Hematopoietic multipotent progenitor cell treated with erythropoietin and hydrocortisone succinate and interleukin-3 and kit ligand, for 4 days (in vitro differentiated cells): ENCODE data around the gene B3GALT4.
A peak's percentile ranks its signal among the peaks of the same experiment; 100 is the strongest.

Experiments
- DNase-seq: peaks from one replicate; pipeline ENCODE4 v3.0.0-alpha.2; 2015

The B3GALT4 gene

GRCh38 chr6:33315793-33316602 is 39.1 kb downstream of the B3GALT4 start:
- no peak for DNase-seq

DNA sequence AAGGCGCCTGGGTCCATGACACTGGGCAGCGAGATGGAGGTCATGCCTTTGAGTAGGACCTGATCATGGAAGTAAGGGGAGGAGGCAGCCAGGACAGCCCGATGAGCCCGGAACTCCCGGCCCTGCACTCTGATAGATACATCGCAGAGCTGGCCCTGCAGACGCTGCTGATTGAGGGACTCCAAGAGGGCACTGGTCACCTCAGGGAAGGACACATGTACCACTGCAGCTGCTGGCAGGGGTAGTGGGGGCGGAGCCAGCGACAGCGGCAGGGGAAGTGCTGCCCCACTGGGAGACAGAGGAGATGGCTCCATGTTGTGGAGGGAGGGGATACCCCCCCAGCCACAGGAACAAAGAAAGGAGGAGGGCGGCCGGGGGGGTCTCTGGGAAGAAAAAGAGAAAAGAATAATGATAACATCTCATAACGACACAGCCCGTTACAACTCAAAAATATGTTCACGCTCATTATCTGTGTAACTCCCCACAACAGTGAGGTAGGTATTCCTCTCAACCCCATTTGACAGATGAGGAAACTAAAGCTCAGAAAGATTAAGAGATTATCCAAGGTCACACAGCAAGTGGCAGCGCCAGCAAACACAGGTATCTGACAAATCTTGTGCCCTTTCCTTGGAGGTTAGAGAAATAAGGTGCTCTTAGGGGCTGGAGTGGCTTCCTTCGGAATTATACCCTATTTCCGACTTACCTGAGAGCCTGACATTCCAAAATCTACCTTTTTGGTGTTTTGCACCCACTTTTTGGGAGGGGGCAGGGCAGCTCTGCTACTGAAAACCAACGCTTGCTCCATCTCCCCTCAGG is 39.9 kb downstream of the B3GALT4 start:
- peak; percentile 41 for DNase-seq

- no peak for DNase-seq
Measured at GRCh38 chr6:33317419-33317668, 40.4 kb downstream of the B3GALT4 start.

GRCh38 chr6:33317669-33318425 is 40.9 kb downstream of the B3GALT4 start, which contains the start of gene ZBTB22:
TSS of gene ZBTB22 (minus strand) at chr6:33317744. CDS start at chr6:33316916, 828 bp downstream.
- peak; percentile 100 for DNase-seq

DNA sequence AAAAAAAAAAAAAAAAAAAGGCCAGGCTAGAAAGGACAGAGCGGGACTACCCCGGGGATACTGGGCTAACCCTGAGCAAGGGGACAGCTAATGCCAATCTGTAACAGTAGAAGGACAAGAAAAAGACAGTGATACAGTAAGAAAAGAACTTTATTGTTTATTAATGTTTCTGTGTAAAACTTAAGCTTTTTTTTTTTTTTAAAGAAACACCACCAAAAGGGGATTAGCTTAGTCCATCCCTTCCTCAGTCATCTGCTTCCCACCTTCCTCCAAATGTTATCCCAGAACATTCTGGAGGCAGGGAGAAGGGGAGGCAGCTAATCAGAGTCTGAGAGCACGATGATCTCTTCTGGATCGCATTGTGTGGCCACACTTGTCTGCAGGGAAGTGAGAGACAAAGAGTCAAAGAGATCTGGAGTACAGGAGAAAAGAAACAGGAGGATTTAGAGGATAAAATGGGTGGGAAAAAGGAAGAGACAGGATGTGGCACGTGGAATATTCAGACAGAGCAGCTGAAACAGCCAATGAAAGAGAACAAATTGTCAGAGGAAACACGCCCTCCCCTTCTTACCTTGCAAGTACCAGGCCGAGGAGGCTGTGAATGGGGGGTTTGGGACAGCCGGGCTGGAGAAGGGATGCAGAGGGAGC is 41.6 kb downstream of the B3GALT4 start:
- no peak for DNase-seq

DNA sequence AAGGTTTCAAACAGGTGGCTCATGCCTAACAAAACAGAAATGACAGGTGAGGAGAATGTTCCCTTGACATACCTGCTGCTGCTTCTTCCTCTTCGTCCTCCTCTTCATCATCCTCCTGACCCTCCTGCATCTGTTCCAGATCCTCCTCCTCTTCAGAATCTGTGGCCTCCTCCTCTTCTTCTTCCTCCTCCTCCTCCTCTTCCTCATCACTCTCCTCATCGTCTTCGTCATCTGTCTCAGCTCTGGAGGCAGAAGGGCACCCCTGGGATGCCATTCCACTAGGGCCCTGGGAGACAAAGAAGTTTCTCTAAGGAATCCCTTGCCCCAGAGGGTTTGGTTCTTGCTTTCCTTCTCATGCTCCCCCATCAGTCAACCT is 43.0 kb downstream of the B3GALT4 start:
- no peak for DNase-seq

DNA sequence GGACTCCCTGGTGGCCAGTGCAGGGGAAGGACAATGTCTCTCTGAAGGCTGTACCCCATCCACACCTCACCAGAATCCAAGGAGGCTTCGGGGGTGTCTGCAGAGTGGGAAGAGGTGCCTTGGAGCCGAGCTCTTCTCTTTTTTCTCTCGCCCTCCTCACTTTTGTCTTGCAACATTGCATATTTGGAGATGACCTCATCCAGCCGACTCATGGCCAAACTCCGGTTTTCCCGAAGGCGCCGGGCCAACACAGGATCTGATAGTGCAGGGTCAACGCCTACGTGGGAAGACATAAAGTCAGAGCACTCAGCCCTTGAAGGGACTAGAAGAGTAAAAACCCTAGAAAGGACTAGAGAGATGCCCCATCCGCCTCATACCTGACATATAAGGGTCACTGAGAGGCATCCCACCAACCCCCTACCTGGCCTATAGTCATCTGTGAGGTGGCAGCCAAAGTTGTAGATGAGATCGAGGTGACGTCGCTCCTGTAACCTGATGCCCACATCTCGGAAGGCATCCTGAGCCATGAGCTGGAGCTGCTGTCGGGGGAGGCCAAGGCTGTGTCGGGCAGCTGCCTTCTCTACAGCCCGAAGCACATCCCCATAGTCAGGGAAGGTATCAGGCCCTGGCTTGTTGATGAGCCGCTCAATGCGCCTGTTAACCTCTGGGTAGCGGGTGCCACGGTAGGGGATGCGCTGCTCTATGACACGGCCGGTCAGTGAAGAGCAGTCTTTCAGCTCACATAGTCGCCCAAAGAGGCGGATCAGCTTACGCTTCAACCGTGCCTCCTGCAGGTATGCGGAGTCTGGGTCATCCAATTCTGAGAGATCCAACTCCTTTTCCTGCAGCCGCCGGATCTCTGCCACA is 43.6 kb downstream of the B3GALT4 start:
- DNase-seq: no peak

DNA sequence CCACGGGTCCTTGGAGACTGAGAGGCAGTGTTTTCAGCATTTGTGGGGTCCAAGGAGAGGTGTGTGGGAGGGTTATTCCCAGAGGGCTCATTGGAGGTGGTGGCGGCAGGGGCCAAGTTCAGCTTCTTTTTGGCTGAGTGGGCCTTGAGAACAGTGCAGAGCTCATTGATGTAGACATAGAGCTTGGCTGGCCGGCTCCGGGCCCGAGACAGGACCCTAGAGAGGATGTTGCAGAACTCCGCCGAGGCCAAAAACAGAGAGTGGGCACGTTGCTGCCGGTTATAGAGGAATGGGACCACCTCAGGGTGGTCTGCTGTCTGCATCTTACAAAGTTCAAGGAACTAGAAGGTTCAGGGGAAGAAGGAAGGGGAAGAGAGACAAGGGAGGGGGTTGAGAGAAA is 44.3 kb downstream of the B3GALT4 start:
- DNase-seq: no peak

GRCh38 chr6:33323623-33323948 is 46.7 kb downstream of the B3GALT4 start:
- no peak for DNase-seq

DNA sequence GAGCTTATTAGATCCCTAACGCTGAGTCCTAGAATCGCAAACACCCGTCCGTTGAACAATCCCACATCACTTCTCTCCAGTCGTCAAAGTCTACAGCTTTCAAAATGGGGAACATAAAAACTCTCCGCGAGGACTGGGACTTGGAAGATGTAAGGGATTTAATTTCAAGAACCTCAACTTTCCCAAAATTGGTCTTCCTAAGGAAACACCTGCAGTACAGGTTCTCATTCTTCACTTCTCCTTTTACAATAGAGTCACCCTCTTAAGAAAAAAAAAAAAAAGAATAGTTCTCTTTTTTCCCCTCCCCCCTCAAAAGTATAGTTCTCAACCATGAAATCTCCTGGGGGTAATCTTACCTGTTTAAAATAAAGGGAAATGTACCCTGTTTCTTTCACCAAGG is 47.2 kb downstream of the B3GALT4 start:
- DNase-seq: peak; percentile 51
